Stimulated activated CD8-positive, alpha-beta memory T cell treated with anti-CD3 and anti-CD28 coated beads, Interleukin-2, amount 100 ng/mL, for 48 hours (primary cell): ENCODE data around the gene PLA2G4D.

ENCODE experiments used
- DNase-seq, 2 donors: peaks; one replicate each; pipeline ENCODE4 v3.0.0-alpha.2; 2020; ENCODE audit warnings: low read depth in 2 of 2

Gene PLA2G4D

GRCh38 chr15:42053914-42054313 lies 40.4 kb downstream of the PLA2G4D start:
- DNase-seq: no peak

GRCh38 chr15:42053010-42053409 lies 41.4 kb downstream of the PLA2G4D start:
- no peak for DNase-seq

- no peak for DNase-seq
These were observed 43.7 kb downstream of the PLA2G4D start for GRCh38 chr15:42050484-42051255.

- DNase-seq: no peak
These were observed 45.6 kb downstream of the PLA2G4D start for GRCh38 chr15:42048821-42049200.

GRCh38 chr15:42048080-42048820 lies 46.1 kb downstream of the PLA2G4D start:
- DNase-seq: no peak

- DNase-seq: no peak
These were observed 47.8 kb downstream of the PLA2G4D start for GRCh38 chr15:42046597-42046996.

GRCh38 chr15:42045211-42045615 lies 49.1 kb downstream of the PLA2G4D start:
- DNase-seq: no peak

- no peak for DNase-seq
These were observed 51.6 kb downstream of the PLA2G4D start for GRCh38 chr15:42042602-42043400.

GRCh38 chr15:42038401-42038800 lies 56.0 kb downstream of the PLA2G4D start:
- DNase-seq: no peak

- no peak for DNase-seq
These were observed 56.7 kb downstream of the PLA2G4D start for GRCh38 chr15:42037656-42038055.

GRCh38 chr15:42036966-42037365 lies 57.4 kb downstream of the PLA2G4D start:
- no peak for DNase-seq

GRCh38 chr15:42036112-42036905 lies 58.1 kb downstream of the PLA2G4D start:
- DNase-seq: no peak

GRCh38 chr15:42035435-42035761 lies 59.0 kb downstream of the PLA2G4D start:
- DNase-seq: no peak

- no peak for DNase-seq
These were observed 59.5 kb downstream of the PLA2G4D start for GRCh38 chr15:42034628-42035434.

- DNase-seq: no peak
These were observed 61.0 kb downstream of the PLA2G4D start for GRCh38 chr15:42033214-42033873.

- no peak for DNase-seq
These were observed 61.8 kb downstream of the PLA2G4D start for GRCh38 chr15:42032376-42033213.

GRCh38 chr15:42031198-42031915 lies 63.0 kb downstream of the PLA2G4D start:
- DNase-seq: no peak

GRCh38 chr15:42027521-42027920 lies 66.8 kb downstream of the PLA2G4D start:
- no peak for DNase-seq

- DNase-seq: no peak
These were observed 70.1 kb downstream of the PLA2G4D start for GRCh38 chr15:42024303-42024702.
